H1 (cell line): Measurements from ENCODE around the gene TCF25. TPM values are rescaled to one million over a fixed set of nuclear protein-coding genes. Genes with fewer than 3 reads are reported as not detected.

Experiments
- CTCF ChIA-PET: fragments of 300-600 bp; sonication (Branson Sonifier 250); formaldehyde crosslinking; loops from one replicate; lab custom pipeline; 2021; ENCODE audit not compliant: partially characterized antibody; lab: Charles Lee
- POLR2A ChIA-PET: fragments of 300-600 bp; sonication (Branson Sonifier 250); formaldehyde crosslinking; loops from one replicate; lab custom pipeline; 2021; ENCODE audit warnings: inconsistent platforms; ENCODE audit not compliant: partially characterized antibody; lab: Charles Lee
- DNase-seq, 2 experiments: peaks; one replicate each; pipeline versions ENCODE4 v3.0.0 to v3.0.0-alpha.2; 2010 to 2022; ENCODE audit warnings: low spot score in 2 of 2, low read depth in 1 of 2, mixed read lengths in 1 of 2
- FAIRE-seq: peaks from 2 replicates; lab custom pipeline; 2011; peaks lifted over from hg19 to GRCh38; lab: Jason Lieb, UNC
- H2AFZ ChIP-seq: 2 replicates; pipeline ENCODE4 v1.8.1; 2012; ENCODE audit warnings: low read length, inconsistent platforms
- H2AK5ac ChIP-seq: 2 replicates; pipeline ENCODE4 v1.6.1; 2013; ENCODE audit warnings: low read depth, low read length
- H2BK120ac ChIP-seq: replicated peaks from 2 replicates; pipeline ENCODE3; 2013; ENCODE audit warnings: low read depth, low read length, inconsistent platforms
- H2BK12ac ChIP-seq: 2 replicates; pipeline ENCODE4 v1.6.1; 2013; ENCODE audit warnings: low read depth, low read length
- H2BK15ac ChIP-seq: 2 replicates; pipeline ENCODE4 v1.6.1; 2013; ENCODE audit warnings: low read length
- H2BK20ac ChIP-seq: 2 replicates; pipeline ENCODE4 v1.6.1; 2013; ENCODE audit warnings: low read length
- H2BK5ac ChIP-seq: 2 replicates; pipeline ENCODE4 v1.6.1; 2013; ENCODE audit warnings: low read depth, low read length
- H3K14ac ChIP-seq: 2 replicates; pipeline ENCODE4 v1.6.1; 2013; ENCODE audit warnings: inconsistent platforms; ENCODE audit not compliant: insufficient read length
- H3K18ac ChIP-seq: 2 replicates; pipeline ENCODE4 v1.6.1; 2013; ENCODE audit warnings: low read length; ENCODE audit errors: extremely low read depth
- H3K23ac ChIP-seq: 2 replicates; pipeline ENCODE4 v1.6.1; 2013; ENCODE audit warnings: inconsistent platforms; ENCODE audit not compliant: insufficient read length
- H3K23me2 ChIP-seq: 2 replicates; pipeline ENCODE4 v1.6.1; 2013; ENCODE audit warnings: low read depth, low read length
- H3K27ac ChIP-seq: 2 replicates; pipeline ENCODE4 v1.6.1; 2011; ENCODE audit warnings: low read depth, low read length, inconsistent platforms
- H3K27me3 ChIP-seq, 4 experiments: replicated peaks in 1 of 4; 1 replicate in 1 of 4; 2 replicates in 3 of 4; pipeline versions ENCODE4 v1.6.1 to v1.8.1; 2011 to 2013; ENCODE audit warnings: low read length in 3 of 4, mild to moderate bottlenecking in 3 of 4, inconsistent platforms in 2 of 4, mixed read lengths in 2 of 4, moderate library complexity in 1 of 4; ENCODE audit not compliant: control insufficient read depth in 3 of 4, insufficient read depth in 3 of 4; ENCODE audit errors: extremely low read depth in 1 of 4
- H3K36me3 ChIP-seq, 4 experiments: 2 replicates each; pipeline versions ENCODE4 v1.6.1 to v1.8.1; 2011 to 2013; ENCODE audit warnings: mild to moderate bottlenecking in 4 of 4, low read length in 3 of 4, moderate library complexity in 2 of 4, control low read depth in 1 of 4, inconsistent platforms in 1 of 4; ENCODE audit not compliant: insufficient read depth in 4 of 4, control insufficient read depth in 2 of 4
- H3K4ac ChIP-seq: replicated peaks from 2 replicates; pipeline ENCODE3; 2013; ENCODE audit warnings: low read length, low read depth, mixed read lengths, inconsistent platforms; ENCODE audit not compliant: insufficient read length
- H3K4me1 ChIP-seq, 4 experiments: replicated peaks in 1 of 4; 1 replicate in 1 of 4; 2 replicates in 3 of 4; pipeline versions ENCODE4 v1.6.1 to v1.8.1; 2011 to 2013; ENCODE audit warnings: low read length in 3 of 4, inconsistent platforms in 2 of 4, mixed read lengths in 1 of 4; ENCODE audit not compliant: insufficient read depth in 4 of 4, control insufficient read depth in 3 of 4
- H3K4me2 ChIP-seq, 2 experiments: 2 replicates each; pipeline versions ENCODE4 v1.6.1 to v1.8.1; 2011 to 2013; ENCODE audit warnings: low read depth in 2 of 2, low read length in 2 of 2, control low read depth in 1 of 2, inconsistent platforms in 1 of 2, mild to moderate bottlenecking in 1 of 2; ENCODE audit not compliant: insufficient read depth in 1 of 2
- H3K4me3 ChIP-seq, 4 experiments: fragments of 200-600, 300-600 bp in 1 of 4; sonication (generic), shearing (Covaris generic), sonication (Bioruptor Twin) in 1 of 4; 2 replicates each; pipeline versions ENCODE4 v1.5.1 to v1.8.1; 2011 to 2016; ENCODE audit warnings: low read length in 4 of 4, low read depth in 3 of 4, control low read depth in 2 of 4, inconsistent platforms in 2 of 4, mild to moderate bottlenecking in 2 of 4, mixed read lengths in 1 of 4, moderate library complexity in 1 of 4; ENCODE audit not compliant: insufficient read depth in 2 of 4; ENCODE audit errors: extremely low read depth in 1 of 4
- H3K56ac ChIP-seq: replicated peaks from 2 replicates; pipeline ENCODE3; 2013; ENCODE audit warnings: low read depth, mild to moderate bottlenecking, mixed read lengths, low read length, inconsistent platforms; ENCODE audit not compliant: insufficient read length
- H3K79me1 ChIP-seq: 2 replicates; pipeline ENCODE4 v1.6.1; 2013; ENCODE audit warnings: low read depth, low read length, control low read depth
- H3K79me2 ChIP-seq, 2 experiments: 2 replicates each; pipeline versions ENCODE4 v1.6.1 to v1.8.1; 2012 to 2013; ENCODE audit warnings: low read length in 2 of 2, mild to moderate bottlenecking in 2 of 2, inconsistent platforms in 1 of 2; ENCODE audit not compliant: insufficient read depth in 2 of 2, control insufficient read depth in 1 of 2
- H3K9ac ChIP-seq, 4 experiments: replicated peaks in 1 of 4; 1 replicate in 1 of 4; 2 replicates in 3 of 4; pipeline versions ENCODE4 v1.6.1 to v1.8.1; 2011 to 2013; ENCODE audit warnings: low read depth in 3 of 4, low read length in 3 of 4, control low read depth in 2 of 4, mild to moderate bottlenecking in 2 of 4, moderate library complexity in 2 of 4, inconsistent platforms in 1 of 4; ENCODE audit errors: extremely low read depth in 1 of 4
- H3K9me3 ChIP-seq, 2 experiments: 2 replicates each; pipeline versions ENCODE4 v1.6.1 to v1.8.1; 2012 to 2013; ENCODE audit warnings: mild to moderate bottlenecking in 2 of 2, moderate library complexity in 2 of 2, control low read depth in 1 of 2, inconsistent platforms in 1 of 2, low read depth in 1 of 2, low read length in 1 of 2, mixed read lengths in 1 of 2; ENCODE audit not compliant: insufficient read depth in 2 of 2
- H4K20me1 ChIP-seq, 2 experiments: replicated peaks in 1 of 2; 2 replicates each; pipeline versions ENCODE3 to v1.8.1; 2011 to 2013; ENCODE audit warnings: inconsistent platforms in 2 of 2, low read length in 2 of 2, mild to moderate bottlenecking in 1 of 2; ENCODE audit not compliant: insufficient read depth in 2 of 2, control insufficient read depth in 1 of 2
- H4K5ac ChIP-seq: 2 replicates; pipeline ENCODE4 v1.6.1; 2013; ENCODE audit warnings: low read length, low read depth, mixed read lengths, inconsistent platforms; ENCODE audit not compliant: insufficient read length
- H4K8ac ChIP-seq: 2 replicates; pipeline ENCODE4 v1.8.0; 2013; ENCODE audit warnings: mild to moderate bottlenecking, moderate library complexity, low read length, inconsistent platforms; ENCODE audit not compliant: insufficient read depth; ENCODE audit errors: extremely low read depth
- H4K91ac ChIP-seq: replicated peaks from 2 replicates; pipeline ENCODE3; 2013; ENCODE audit warnings: low read length, mixed read lengths, inconsistent platforms; ENCODE audit not compliant: insufficient read length
- ASH2L ChIP-seq: fragments of 200-600, 300-600 bp; sonication (generic); IDR thresholded peaks from one replicate; pipeline ENCODE4 v1.7.1; 2017; ENCODE audit warnings: low read length
- CHD1 ChIP-seq: IDR thresholded peaks from 2 replicates; pipeline ENCODE4 v1.6.1; 2012; ENCODE audit warnings: low read depth, low read length, improper control_type of control experiment
- EGR1 ChIP-seq: IDR thresholded peaks from 2 replicates; pipeline ENCODE4 v1.6.1; 2011; ENCODE audit warnings: low read depth, low read length, borderline replicate concordance
- GTF2F1 ChIP-seq: IDR thresholded peaks from 2 replicates; pipeline ENCODE4 v1.6.1; 2012; ENCODE audit warnings: low read depth, low read length, improper control_type of control experiment, borderline replicate concordance
- MAX ChIP-seq: IDR thresholded peaks from 2 replicates; pipeline ENCODE4 v1.6.1; 2012; ENCODE audit warnings: inconsistent platforms
- RFX5 ChIP-seq: IDR thresholded peaks from 2 replicates; pipeline ENCODE4 v1.6.1; 2011; ENCODE audit warnings: low read depth, low read length, improper control_type of control experiment, borderline replicate concordance
- TAF7 ChIP-seq: optimal IDR thresholded peaks from 2 replicates; pipeline ENCODE3; 2011; ENCODE audit warnings: low read depth, mild to moderate bottlenecking, inconsistent platforms, low read length, moderate library complexity, borderline replicate concordance
- YY1 ChIP-seq: IDR thresholded peaks from 2 replicates; pipeline ENCODE4 v1.6.1; 2011; ENCODE audit warnings: low read depth, mild to moderate bottlenecking, low read length
- WGBS, 2 experiments: shearing (Covaris generic) in 1 of 2; methylation state at CpG; one replicate each; pipeline versions ENCODE4 v1.1.6 to v1.1.7; 2013 to 2015; ENCODE audit warnings: low lambda C conversion rate in 2 of 2, mixed read lengths in 2 of 2, inconsistent platforms in 1 of 2, low coverage in 1 of 2, missing lambda C conversion rate in 1 of 2; ENCODE audit not compliant: insufficient replicate concordance in 2 of 2, insufficient coverage in 1 of 2, insufficient read length in 1 of 2; ENCODE audit errors: extremely low coverage in 1 of 2, missing lambda C conversion rate in 1 of 2; 5-methylcytosine and 5-hydroxymethylcytosine counted together
- polyA plus RNA-seq, 7 experiments: library from polyadenylated mRNA; depleted of rRNA in 3 of 7; stranded (reverse) in 5 of 7; unstranded in 2 of 7; fragments of >200 nt in 5 of 7; fragments of 200-250 nt in 2 of 7; gene quantifications; 1 replicate in 5 of 7; 2 replicates in 1 of 7; 4 replicates in 1 of 7; pipeline versions ENCODE4 v1.2.1 to v1.2.3, GENCODE V29; 2011 to 2013; ENCODE audit warnings: missing spikeins in 2 of 7, mixed read lengths in 2 of 7
- total RNA-seq: library from RNA; stranded (reverse); fragmentation: NEBNext Ultra II Directional; extraction: Animal tissue kit (Norgen Biotek cat#: 25700); gene quantifications from 2 replicates; pipeline ENCODE4 v1.2.1, GENCODE V29; 2021

TCF25 gene
- total and polyA plus RNA-seq, 2 of the 8 experiments (the other 6 are each of a cell fraction or from before 2014, with no cell fraction given), result 78.1 to 102 TPM

GRCh38 chr16:89956505-89957215 is 83.3 kb downstream of the TCF25 start:
- no peak for DNase-seq
- Histone ChIP-seq H3K4me2 (no peak overlapping the region), H4K91ac (no peak overlapping the region), H3K18ac (no peak overlapping the region), H2AK5ac (no peak overlapping the region), H3K4ac (no peak overlapping the region), H2BK12ac (no peak overlapping the region), H3K27me3 (no peaks in the 10 kb centered on the region), H3K79me1 (no peaks in the 10 kb centered on the region), H3K23me2 (no peaks in the 10 kb centered on the region), H4K8ac (peak overlapping the region; percentile 69), H3K9ac (no peak overlapping the region), H3K79me2 (no peaks in the 10 kb centered on the region), H2BK20ac (no peak overlapping the region), H3K27ac (no peak overlapping the region), H4K5ac (no peak overlapping the region), H3K4me1 (peaks cover 0 to 3% (median 0%) of the 10 kb centered on the region in 4 experiments; a peak in 4 of 7 replicates), H2BK15ac (no peak overlapping the region), H3K9me3 (no peaks in the 10 kb centered on the region), H3K14ac (no peak overlapping the region), H2AFZ (no peak overlapping the region), H4K20me1 (peaks cover 6 to 7% of the 10 kb centered on the region in 2 experiments), H2BK5ac (no peak overlapping the region), H3K36me3 (peaks cover 0 to 5% (median 3%) of the 10 kb centered on the region in 4 experiments; a peak in 4 of 8 replicates), H3K4me3 (no peak overlapping the region), H3K23ac (no peak overlapping the region), H2BK120ac (no peak overlapping the region), H3K56ac (no peak overlapping the region)
- TF ChIP-seq EGR1 (no peak), CHD1 (no peak), RFX5 (no peak), TAF7 (no peak), GTF2F1 (no peak), YY1 (no peak), MAX (no peak), ASH2L (no peak)
- FAIRE-seq, result no peak
- ChIA-PET CTCF (interaction anchor here (1.3 to 2.0 kb wide), 2 partner anchors 7 to 9 kb away, joined by 4 to 12 read pairs; partner anchors contain the start of gene DEF8), POLR2A (interaction anchor here (0.7 to 2.7 kb wide), 5 partner anchors 9 to 288 kb away, joined by 3 to 17 read pairs (median 4); no protein-coding TSS in a partner anchor)
- 90% methylated on average over 15 of the region's 15 CpGs; no CpG with 5 or more reads in 1 of the 2 experiments for WGBS, 2 experiments
